ENCODE data around the gene ANKLE1.

ANKLE1 gene

DNA sequence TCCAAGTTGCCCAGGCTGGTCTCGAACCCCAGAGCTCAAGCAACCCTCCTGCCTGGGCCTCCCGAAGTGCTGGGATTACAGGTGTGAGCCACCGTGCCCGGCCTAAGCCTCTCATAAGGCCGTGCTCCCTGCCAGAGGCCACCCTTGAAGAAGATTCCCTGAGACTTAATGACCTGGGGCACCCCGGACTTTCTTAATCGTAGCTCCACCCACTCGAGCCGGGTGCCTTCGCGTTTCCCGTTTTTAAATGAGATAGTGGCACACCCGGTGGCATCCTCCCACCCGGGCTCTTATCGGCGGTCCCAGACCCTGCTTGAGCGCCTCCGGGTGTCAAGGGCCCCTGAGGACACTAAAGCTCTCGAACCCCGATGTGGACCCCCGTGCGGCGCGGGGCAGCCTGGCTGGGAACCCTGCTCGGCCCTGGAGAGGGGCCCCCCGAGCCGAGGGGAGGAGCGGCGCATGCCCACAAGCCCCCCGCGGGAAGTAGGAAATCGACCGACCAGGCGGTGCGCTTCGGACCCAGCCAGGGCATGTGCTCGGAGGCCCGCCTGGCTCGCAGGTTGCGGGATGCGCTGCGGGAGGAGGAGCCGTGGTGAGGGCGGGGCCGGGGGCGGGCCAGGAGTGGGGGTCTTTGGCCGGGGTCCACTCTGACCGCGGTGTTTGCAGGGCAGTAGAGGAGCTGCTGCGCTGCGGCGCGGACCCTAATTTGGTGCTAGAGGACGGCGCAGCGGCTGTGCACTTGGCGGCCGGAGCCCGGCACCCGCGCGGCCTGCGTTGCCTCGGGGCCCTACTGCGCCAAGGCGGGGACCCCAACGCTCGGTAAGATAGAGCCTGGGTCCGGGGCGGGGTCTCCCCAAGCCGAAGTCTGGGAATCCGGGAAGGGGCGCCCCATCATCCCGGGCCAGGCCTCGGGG, at the start of gene ANKLE1:
ANKLE1 (plus strand) TSS at position 511 of the 914 bp plus-strand sequence; CDS start at position 531, 20 bp downstream.
- DNase-seq: no peak

GRCh38 chr19:17232258-17232657, 49.4 kb upstream of the ANKLE1 start:
- no peak for DNase-seq

DNA sequence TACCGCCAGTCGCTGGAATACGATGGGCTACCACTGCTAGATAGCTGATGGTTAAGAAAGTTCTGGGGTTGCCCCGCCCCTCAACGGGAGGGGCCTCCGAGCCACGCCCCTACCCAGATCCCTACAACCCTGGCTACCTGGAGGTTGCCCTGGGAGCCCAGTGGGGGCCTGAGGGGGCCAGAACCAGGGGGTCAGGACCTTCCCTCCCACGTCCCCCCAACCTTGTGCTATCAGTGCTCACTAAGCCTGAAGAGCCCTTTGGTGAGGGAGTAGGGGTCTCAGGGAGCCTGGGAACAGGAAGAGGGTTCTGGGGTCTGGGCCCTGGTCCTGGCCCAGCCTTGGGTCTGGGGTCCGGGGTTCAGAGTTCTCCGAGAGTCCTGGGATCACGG, 46.8 kb upstream of the ANKLE1 start:
- DNase-seq: peak; percentile 64

DNA sequence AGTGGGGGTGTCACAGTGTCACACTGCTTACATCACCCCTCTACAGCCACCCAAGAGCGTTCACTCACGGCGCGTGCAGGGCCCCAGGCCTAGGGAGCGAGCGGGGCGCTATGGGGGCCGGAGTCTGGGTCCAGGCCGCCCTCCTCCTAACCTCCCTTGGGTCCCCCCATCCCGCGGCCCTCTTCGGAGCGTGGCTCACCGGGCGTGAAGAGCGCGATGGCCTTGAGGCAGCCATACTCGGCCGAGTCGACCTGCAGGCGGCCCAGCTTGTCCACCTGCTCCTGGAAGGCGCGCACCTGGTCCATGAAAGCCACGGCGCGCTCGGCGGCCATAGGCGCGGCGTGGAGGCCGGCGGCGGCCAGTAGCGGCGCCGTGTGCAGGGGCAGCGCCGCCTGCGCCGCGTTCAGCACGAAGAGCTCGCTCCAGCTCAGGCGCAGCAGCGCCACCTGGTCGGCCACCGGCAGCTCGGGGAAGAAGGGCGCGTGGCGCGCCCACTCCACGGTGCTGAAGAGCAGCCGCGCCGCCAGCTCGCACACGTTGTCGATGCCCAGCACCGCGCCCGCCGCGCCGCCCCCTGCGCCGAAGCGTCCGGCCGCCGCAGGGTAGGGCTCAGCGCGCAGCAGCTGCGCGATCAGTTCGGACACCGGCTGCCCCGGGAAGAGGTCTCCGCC, 46.3 kb upstream of the ANKLE1 start:
- DNase-seq: peak; percentile 60

GRCh38 chr19:17235971-17236777, 45.5 kb upstream of the ANKLE1 start:
- peak; percentile 60 for DNase-seq

DNA sequence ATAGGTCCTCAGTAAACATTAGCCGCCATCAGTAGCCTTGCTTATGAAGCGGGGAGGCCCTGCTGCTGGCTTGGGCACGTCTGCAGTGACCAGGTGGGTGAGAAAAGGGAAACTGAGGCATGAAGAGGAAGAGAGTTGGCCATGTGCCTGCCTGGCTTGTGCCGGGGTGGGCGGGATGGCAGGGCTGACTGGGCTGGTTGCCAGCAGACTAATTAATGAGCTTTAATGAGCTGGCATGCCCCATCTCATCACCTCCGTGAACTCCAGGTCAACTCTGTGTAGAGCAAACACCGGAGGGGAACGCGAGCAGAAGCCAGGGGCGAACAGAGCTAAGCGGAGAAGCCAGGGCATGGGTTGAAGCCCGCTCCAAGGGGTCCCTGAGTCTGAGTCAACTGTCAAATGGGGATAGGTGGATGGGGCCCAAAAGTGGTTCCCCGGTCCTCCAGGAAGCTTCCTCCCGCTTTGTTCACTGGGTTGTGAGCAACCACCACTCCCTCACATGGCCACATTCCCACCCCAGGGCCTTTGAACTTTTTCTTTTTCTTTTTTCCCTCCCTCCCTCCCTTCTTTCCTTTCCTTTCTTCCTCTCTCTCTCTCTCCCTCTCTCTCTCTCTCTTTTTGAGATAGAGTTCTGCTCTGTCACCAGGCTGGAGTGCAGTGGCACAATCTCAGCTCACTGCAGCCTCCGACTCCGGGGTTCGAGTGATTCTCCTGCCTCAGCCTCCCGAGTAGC, 44.7 kb upstream of the ANKLE1 start:
- DNase-seq: no peak

GRCh38 chr19:17237747-17238706, 43.7 kb upstream of the ANKLE1 start:
- DNase-seq: no peak

DNA sequence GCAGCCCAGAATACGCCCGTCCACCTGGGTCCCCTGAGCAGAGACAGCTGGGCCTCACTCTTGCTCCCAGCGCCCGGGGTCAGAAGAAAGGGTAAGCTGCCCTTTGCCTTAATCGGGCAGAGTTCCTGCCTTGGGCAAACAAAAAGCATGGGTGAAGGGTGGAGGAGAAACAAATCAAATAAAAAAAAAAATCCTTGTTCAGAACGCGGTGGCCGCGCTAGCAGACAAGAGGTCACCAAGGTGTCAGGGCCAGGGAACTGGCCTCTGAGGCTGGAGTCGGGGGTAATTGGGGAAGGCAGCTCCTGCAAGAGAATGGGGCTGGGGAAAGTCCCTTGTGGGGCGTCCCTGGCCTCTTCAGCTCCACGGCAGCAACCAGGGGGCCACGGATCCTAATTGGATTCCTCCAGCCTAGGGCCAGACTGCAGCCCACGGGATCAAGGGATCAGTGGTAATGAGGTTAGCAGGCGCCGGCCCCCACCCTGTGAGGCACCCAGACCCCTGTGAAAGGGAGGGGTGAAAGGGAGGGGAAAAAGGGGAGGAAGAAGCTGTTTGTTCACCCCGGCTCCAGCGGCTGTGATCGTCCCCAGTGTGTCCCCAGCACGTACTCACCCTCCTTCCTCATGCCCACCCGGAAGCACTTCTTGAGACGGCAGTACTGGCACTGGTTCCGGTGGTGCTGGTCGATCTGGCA, 41.5 kb upstream of the ANKLE1 start:
- DNase-seq: no peak

DNA sequence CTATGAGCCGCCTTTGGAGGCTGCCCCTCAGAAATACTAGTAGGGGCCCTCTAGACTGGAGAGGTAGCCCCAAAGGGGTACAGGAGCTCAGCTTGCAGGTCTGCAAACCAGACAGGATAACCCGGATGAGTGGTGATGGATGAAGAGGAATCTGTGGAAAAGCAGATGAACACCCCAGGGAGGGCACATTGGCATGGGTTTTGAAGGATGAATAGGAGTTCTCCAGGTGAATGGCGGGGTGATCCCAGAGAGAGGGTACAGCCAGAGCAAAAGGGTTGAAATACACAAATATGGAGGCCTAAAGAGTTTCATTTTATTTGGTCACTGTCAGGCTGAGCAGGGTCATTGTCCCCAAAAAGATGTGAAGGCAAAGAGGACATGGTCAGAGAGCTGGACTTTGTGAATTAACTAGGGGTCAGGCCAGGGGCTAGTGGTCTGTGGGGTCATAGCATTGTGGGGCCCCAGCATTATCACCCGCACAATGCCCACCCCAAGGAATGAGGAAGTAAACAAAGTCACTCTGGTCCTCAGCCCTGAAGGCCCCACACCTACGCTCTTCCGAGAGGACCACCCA, 40.8 kb upstream of the ANKLE1 start:
- DNase-seq: no peak

- no peak for DNase-seq
Observed at GRCh38 chr19:17242431-17243208, 39.1 kb upstream of the ANKLE1 start.

- no peak for DNase-seq
Observed at GRCh38 chr19:17243211-17243829, 38.4 kb upstream of the ANKLE1 start.

DNA sequence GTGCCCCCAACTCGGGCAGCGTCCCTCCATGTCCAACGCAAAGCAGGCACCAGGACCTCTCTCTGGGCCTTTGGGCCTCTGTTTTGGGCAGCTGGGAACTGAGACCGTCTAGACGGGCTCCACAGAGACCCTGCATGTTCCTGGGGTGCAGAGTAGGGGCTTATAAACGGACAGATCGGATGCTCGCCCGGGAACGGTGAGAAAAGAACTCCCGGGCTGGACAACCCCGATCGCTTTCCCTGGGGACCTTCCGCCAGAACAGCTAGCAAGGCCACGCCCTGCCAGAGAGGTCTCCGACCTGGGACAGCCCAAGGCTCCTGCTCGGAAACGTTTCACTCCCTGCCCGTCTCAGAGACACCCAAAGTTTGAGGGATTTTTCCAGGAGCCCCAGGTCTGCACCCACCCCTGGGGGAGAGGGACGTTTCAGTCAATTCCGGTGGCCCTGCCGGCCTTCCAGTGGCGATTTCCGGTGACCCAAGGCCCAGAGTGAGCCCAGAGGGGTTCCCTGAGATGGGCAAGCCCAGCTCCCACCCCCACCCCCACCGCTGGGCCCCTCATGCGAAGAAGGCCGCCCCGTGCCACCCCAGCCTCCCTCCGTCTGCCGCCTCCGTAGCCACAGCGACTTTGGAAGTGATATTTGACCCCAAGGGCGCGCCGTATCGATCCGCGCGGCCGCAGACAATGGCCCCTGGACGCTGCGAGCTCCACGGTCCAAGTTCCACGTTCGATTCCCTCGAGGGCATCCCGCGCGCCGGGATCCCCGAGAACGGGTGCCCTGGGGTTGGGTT, 37.7 kb upstream of the ANKLE1 start:
- no peak for DNase-seq

DNA sequence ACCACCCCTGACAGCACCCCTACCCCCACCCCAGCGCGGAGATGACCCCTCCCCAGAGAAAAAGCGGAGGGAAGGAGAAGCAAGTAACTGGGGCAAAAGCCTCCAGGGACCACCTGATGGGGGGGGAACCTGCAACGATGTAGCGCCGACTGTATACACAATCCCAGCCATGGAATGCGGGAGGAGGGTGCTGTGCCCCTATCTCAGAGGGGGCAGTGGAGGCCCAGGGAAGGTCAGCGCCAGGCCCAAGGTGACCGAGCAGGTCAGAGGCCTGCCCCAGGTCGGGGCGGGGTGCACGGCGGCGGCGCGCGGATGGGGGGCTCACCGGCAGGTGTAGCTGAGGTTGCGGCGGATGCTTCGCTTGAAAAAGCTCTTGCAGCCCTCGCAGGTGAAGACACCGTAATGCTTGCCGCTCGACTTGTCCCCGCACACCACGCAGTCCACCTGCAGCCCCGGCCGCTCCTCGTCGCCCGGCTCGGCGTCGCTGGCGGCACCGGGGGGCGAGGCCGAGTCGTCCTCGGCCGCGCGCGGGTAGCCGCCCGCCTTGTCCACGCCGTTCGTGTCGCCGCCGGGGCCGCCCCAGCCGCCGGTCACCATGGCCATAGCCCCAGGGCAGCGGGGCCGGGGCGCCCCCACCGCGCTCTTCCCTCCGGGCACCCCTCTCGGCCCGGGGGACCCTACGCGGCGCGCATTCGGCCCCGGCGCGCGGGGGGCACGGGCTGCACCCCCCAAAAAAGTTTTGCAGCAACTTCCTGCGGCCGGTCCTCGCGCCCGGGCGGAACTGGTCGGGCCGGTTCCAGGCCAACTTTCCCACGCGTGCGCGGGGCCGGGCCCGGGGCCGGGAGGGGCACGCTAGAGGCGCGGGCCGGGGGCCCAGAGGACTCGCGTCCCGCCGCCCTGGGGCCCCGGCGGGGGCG, 36.8 kb upstream of the ANKLE1 start:
- DNase-seq: no peak

DNA sequence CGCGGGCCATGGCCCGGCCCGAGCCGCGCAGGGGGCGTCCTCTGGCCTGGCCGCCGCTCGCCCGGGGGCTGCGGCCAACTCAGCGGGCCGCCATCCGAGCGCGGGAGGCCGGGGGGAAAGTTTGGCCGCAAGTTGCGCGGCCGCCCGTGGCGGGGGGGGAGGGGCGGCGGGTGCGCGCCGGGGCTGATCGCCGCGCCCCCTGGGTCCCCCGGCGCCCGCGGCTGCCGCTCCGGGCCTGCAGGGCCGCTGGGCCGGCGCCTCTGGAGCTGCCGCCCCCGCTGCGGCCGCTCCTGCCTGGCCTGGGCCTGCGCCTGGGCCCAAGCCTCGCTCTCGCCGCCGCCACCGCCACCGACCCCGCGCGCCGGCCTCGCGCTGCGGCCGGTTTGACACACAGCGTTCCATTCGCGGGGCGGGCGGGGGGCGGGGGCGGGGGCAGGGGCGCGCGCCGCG, 36.1 kb upstream of the ANKLE1 start, which contains the start of gene NR2F6:
NR2F6 (minus strand) TSS at position 385 of the 450 bp plus-strand sequence. CDS start 699 bp downstream, outside the sequence.
- DNase-seq: no peak

- DNase-seq: no peak
Observed at GRCh38 chr19:17246681-17247425, 34.8 kb upstream of the ANKLE1 start.
